ENCODE data around the gene ADAM19. TPM values are rescaled to one million over a fixed set of nuclear protein-coding genes. Genes with fewer than 3 reads are reported as not detected.

ADAM19 gene
- total and polyA plus RNA-seq, 2 donors from 2014 or later: 0.88 to 9.2 TPM

- Histone ChIP-seq H3K27me3 (ENCODE audit: control insufficient read depth, insufficient read depth, low read length) (no peaks in the 10 kb centered on the region), H3K27ac (ENCODE audit: low read depth in 2 of 2, low read length in 2 of 2) (no peak overlapping the region), H3K9ac (ENCODE audit: low read length in 3 of 3) (no peak overlapping the region), H3K4me1 (ENCODE audit: control insufficient read depth in 2 of 3, insufficient read depth in 2 of 3, low read depth in 1 of 3, low read length in 3 of 3) (peaks cover 0 to 3% (median 2%) of the 10 kb centered on the region in 3 donors), H3K9me3 (ENCODE audit: control insufficient read depth in 2 of 3, insufficient read depth in 1 of 3, low read length in 3 of 3) (no peaks in the 10 kb centered on the region), H3K36me3 (ENCODE audit: control insufficient read depth in 2 of 3, insufficient read depth in 3 of 3, low read length in 3 of 3) (no peaks in the 10 kb centered on the region), H3K4me3 (ENCODE audit: low read length in 3 of 3) (no peak overlapping the region)
- TF ChIP-seq CTCF (IDR thresholded peaks at IDR 0.05; ENCODE audit: borderline replicate concordance, extremely low read depth, insufficient read depth): no peak
- intact Hi-C loops (cut with DNase I): no loop called here
- no peak for DNase-seq
- no peak for FAIRE-seq
These were observed 46.6 kb downstream of the ADAM19 start for GRCh38 chr5:157529002-157529401.

- no peak overlapping the region for H3K9ac ChIP-seq (ENCODE audit: low read length in 3 of 3)
- H3K36me3 ChIP-seq (ENCODE audit: control insufficient read depth in 2 of 3, insufficient read depth in 3 of 3, low read length in 3 of 3): no peaks in the 10 kb centered on the region
- FAIRE-seq (no peak), DNase-seq (peak in 4 of 5 donors; percentile 75 to 94 (median 84))
- TF ChIP-seq CTCF (IDR thresholded peaks at IDR 0.05; ENCODE audit: borderline replicate concordance, extremely low read depth, insufficient read depth): no peak
- H3K27me3 ChIP-seq (ENCODE audit: control insufficient read depth, insufficient read depth, low read length): no peaks in the 10 kb centered on the region
- H3K4me1 ChIP-seq (ENCODE audit: control insufficient read depth in 2 of 3, insufficient read depth in 2 of 3, low read depth in 1 of 3, low read length in 3 of 3): peaks cover 0 to 3% (median 2%) of the 10 kb centered on the region in 3 donors
- intact Hi-C loops (cut with DNase I): no loop called here
- H3K4me3 ChIP-seq (ENCODE audit: low read length in 3 of 3): no peak overlapping the region
- H3K27ac ChIP-seq (ENCODE audit: low read depth in 2 of 2, low read length in 2 of 2): no peak overlapping the region
- H3K9me3 ChIP-seq (ENCODE audit: control insufficient read depth in 2 of 3, insufficient read depth in 1 of 3, low read length in 3 of 3): no peaks in the 10 kb centered on the region
These were observed 47.4 kb downstream of the ADAM19 start for GRCh38 chr5:157528036-157528632.

GRCh38 chr5:157524887-157525286 lies 50.7 kb downstream of the ADAM19 start:
- H3K4me3 ChIP-seq (ENCODE audit: low read length in 3 of 3): no peak overlapping the region
- intact Hi-C loops (cut with DNase I): no loop called here
- H3K4me1 ChIP-seq (ENCODE audit: control insufficient read depth in 2 of 3, insufficient read depth in 2 of 3, low read depth in 1 of 3, low read length in 3 of 3): peaks cover 0 to 3% (median 2%) of the 10 kb centered on the region in 3 donors
- no peak for DNase-seq
- H3K27me3 ChIP-seq (ENCODE audit: control insufficient read depth, insufficient read depth, low read length): no peaks in the 10 kb centered on the region
- H3K27ac ChIP-seq (ENCODE audit: low read depth in 2 of 2, low read length in 2 of 2): no peak overlapping the region
- no peak for TF ChIP-seq CTCF (IDR thresholded peaks at IDR 0.05; ENCODE audit: borderline replicate concordance, extremely low read depth, insufficient read depth)
- no peak for FAIRE-seq
- no peaks in the 10 kb centered on the region for H3K9me3 ChIP-seq (ENCODE audit: control insufficient read depth in 2 of 3, insufficient read depth in 1 of 3, low read length in 3 of 3)
- H3K9ac ChIP-seq (ENCODE audit: low read length in 3 of 3): no peak overlapping the region
- H3K36me3 ChIP-seq (ENCODE audit: control insufficient read depth in 2 of 3, insufficient read depth in 3 of 3, low read length in 3 of 3): no peaks in the 10 kb centered on the region

- DNase-seq (no peak), FAIRE-seq (no peak)
- Histone ChIP-seq H3K36me3 (ENCODE audit: control insufficient read depth in 2 of 3, insufficient read depth in 3 of 3, low read length in 3 of 3) (no peaks in the 10 kb centered on the region), H3K27ac (ENCODE audit: low read depth in 2 of 2, low read length in 2 of 2) (no peak overlapping the region), H3K9me3 (ENCODE audit: control insufficient read depth in 2 of 3, insufficient read depth in 1 of 3, low read length in 3 of 3) (no peaks in the 10 kb centered on the region), H3K9ac (ENCODE audit: low read length in 3 of 3) (no peak overlapping the region), H3K4me1 (ENCODE audit: control insufficient read depth in 2 of 3, insufficient read depth in 2 of 3, low read depth in 1 of 3, low read length in 3 of 3) (peaks cover 0 to 3% (median 2%) of the 10 kb centered on the region in 3 donors), H3K27me3 (ENCODE audit: control insufficient read depth, insufficient read depth, low read length) (no peaks in the 10 kb centered on the region), H3K4me3 (ENCODE audit: low read length in 3 of 3) (no peak overlapping the region)
- intact Hi-C loops (cut with DNase I): no loop called here
- no peak for TF ChIP-seq CTCF (IDR thresholded peaks at IDR 0.05; ENCODE audit: borderline replicate concordance, extremely low read depth, insufficient read depth)
These were observed 51.6 kb downstream of the ADAM19 start for GRCh38 chr5:157523976-157524375.
